ENCODE data around the gene USPL1.

Gene USPL1

DNA sequence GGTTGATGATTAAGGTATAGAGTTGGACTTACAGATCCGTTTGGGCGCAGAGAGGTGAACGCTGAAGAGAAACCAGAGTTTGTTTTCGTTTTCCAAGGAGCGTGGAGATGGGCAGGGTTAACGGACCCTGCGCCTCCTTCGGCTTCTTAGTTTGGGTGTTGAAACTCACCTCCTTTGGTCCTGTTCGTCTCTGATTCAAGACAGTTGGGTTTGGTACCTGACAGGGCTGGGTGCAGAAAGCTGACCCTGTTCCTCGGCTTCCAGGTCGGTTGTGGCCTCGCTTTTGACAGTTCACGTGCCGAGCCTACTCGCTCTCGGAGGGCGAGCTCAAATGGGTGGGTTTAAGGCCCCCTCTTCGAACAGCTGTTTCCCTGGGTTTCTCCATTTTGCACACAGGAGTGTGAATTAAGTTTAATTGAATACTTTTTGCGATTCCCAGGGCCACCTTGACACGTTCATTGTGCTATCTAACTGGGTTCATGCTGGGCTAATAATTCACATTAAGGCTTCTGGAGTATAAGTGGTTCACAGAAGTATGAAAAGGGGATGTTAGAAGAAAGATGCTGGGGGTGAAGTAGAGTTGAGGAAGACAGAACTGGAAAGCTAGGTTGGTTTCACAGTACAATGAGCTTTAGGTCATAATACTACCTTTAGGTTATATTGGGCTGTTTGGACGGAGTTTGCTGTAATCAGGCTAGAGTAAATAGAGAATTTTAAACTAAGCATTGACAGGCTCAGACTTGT lies 638 bp downstream of the USPL1 start:
- TF ChIP-seq, protein P1, sequence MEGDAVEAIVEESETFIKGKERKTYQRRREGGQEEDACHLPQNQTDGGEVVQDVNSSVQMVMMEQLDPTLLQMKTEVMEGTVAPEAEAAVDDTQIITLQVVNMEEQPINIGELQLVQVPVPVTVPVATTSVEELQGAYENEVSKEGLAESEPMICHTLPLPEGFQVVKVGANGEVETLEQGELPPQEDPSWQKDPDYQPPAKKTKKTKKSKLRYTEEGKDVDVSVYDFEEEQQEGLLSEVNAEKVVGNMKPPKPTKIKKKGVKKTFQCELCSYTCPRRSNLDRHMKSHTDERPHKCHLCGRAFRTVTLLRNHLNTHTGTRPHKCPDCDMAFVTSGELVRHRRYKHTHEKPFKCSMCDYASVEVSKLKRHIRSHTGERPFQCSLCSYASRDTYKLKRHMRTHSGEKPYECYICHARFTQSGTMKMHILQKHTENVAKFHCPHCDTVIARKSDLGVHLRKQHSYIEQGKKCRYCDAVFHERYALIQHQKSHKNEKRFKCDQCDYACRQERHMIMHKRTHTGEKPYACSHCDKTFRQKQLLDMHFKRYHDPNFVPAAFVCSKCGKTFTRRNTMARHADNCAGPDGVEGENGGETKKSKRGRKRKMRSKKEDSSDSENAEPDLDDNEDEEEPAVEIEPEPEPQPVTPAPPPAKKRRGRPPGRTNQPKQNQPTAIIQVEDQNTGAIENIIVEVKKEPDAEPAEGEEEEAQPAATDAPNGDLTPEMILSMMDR (IDR thresholded peaks at IDR 0.05): no peak

DNA sequence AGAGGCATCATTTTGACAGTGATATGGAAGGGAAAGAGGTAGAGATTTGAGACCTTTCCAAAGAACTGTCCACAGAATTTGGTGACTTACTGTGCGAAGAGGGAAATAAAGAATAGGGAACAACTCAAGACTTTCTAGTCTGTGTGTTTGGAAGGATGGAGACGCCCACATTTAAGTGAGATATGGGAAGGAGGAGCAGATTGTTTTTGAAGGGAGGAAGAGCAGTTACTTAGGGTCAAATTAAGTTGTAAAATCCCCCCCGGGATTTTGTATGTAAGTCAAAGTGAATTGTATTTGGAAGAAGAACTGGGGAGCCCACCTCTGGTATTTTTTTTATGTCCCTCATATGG lies 1.2 kb downstream of the USPL1 start:
- TF ChIP-seq, protein P1 (IDR thresholded peaks at IDR 0.05): no peak

DNA sequence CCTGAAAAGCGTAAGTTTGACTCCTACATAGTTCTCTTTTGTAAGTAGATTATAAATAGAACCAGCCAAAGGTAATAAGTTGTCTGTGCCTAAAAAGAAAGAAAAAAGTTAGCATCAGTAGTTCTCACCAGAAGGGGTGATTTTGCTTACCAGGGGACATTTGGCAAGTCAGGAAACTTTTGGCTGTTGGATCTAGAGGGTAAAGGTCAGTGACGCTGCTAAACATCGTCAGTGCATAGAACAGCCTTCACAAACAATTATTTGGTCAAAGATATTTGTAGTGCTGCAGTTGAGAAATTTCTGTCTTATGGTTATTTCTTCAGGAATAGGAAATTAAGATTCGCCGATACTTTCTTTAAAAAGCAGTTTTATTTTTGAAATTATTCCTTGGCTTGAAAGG lies 2.0 kb downstream of the USPL1 start:
- TF ChIP-seq, protein P1 (IDR thresholded peaks at IDR 0.05): no peak

DNA sequence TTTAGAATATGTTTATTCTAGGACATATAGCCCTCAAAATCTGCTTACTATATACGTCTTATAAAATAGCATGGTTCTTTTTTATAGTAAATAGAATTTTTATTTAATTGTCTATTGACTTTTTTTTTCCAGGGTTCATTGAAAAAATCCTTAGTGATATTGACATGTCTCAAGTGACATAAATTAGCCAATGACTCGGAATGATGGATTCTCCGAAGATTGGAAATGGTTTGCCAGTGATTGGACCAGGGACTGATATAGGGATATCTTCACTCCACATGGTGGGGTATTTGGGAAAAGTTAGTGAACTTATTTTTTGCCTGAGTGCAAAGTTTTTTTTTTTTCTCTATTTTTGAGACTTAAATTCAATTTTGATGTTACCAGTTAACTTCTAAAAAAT lies 3.2 kb downstream of the USPL1 start:
- TF ChIP-seq, protein P1 (IDR thresholded peaks at IDR 0.05): no peak

DNA sequence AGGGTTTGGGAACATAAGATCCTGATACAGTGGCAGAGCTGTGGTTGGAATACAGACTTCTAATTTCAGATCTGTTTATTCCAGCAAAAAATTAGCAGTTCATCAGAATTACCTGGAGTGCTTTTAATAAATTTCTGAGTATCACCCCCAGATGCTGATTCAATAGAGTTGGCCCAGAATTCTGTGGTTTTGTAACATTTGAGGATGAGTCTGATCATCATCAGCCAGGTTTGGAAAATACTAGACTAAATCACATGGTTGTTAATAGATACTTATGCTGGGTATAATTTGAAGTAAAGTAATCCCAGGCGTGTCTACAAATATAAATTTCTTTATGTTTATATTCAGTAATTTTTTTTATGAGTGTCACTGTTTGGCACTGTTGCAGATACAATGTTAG lies 4.8 kb downstream of the USPL1 start:
- TF ChIP-seq, protein P1 (IDR thresholded peaks at IDR 0.05): no peak

DNA sequence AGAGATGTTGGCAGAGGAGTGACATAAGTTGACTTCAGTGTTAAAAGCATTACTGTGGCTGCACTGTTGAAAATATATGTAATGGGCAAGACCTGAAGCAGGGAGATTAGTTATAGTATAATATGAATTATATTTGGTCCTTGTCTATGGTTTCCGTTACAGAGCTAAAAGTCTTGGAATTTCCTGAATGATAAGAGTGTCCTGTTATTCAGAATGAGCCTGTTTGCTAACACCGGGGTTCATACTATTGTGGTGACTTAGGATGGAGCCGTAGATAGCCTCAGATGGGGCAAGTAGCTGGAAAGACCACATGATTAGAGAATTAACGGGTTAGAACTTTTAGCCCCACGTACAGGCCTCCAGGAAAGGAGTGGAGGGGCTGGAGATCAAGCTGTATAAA lies 5.7 kb downstream of the USPL1 start:
- TF ChIP-seq, protein P1 (IDR thresholded peaks at IDR 0.05): no peak

DNA sequence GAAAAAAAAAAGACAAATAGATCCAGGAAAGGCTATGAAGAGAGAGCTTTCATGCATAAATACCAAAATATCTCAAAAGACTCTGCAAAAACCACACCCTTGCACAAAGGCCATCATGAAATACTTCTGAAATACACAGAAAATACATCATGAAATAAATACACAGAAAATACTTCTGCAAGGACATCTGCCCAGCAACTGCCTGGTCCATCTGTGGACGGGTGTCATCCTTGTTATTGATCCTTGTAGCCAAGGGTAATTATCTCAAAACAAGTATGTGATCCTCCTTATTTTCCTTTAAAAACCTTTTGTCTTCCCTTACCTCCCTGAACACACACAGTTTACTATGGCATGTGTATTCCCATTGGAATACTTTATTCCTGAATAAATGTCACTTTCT lies 6.9 kb downstream of the USPL1 start:
- TF ChIP-seq, protein P1 (IDR thresholded peaks at IDR 0.05): no peak

DNA sequence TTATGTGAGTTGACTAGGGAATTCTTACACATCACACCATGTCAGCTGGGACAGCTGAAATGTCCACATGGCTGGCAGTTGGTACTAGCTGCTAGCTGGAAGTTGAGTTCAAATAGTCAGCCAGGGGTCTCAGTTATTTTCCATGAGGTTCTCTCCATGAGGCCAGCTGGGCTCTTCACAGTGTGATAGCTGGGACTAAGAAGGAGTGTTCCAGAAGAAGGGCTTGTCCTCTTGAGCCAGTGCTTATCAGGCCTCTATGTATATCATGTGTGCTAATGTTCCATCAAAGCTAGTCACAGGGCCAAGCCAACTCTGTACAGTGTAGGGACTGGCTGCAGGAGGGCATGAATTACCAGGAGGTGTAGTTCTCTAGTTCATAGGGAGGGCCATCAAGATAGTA lies 11.8 kb downstream of the USPL1 start:
- TF ChIP-seq, protein P1 (IDR thresholded peaks at IDR 0.05): no peak
